HCT116 (cell line): ENCODE results near the gene TACC3. TPM values are rescaled to one million over a fixed set of nuclear protein-coding genes. Genes with fewer than 3 reads are reported as not detected.

Experiments used
- ATAC-seq: fragments of 200-7000 bp; cut with Tn5 transposase; 2 replicates; pipeline ENCODE4 v1.9.1; 2020; ENCODE audit warnings: mild to moderate bottlenecking, moderate library complexity
- BruUV-seq: library from RNA; stranded (reverse); fragments of 400-500 nt; replicated peaks from 2 replicates; lab custom pipeline; 2021; lab: Mats Ljungman, UMichigan
- CTCF ChIA-PET: fragments of 300-600 bp; sonication (Branson Sonifier 250); formaldehyde crosslinking; loops from one replicate; lab custom pipeline; 2021; ENCODE audit warnings: antibody characterized with exemption; lab: Charles Lee
- POLR2A ChIA-PET: fragments of 300-600, 350-600 bp; sonication (Branson Sonifier 250); formaldehyde crosslinking; loops from one replicate; lab custom pipeline; 2021; ENCODE audit warnings: antibody characterized with exemption; lab: Charles Lee
- RAD21 ChIA-PET, 2 experiments: fragments of 300-600 bp; sonication (Branson Sonifier 250); formaldehyde crosslinking; loops; one replicate each; lab custom pipeline; 2023; ENCODE audit warnings: low total read pairs in 2 of 2; ENCODE audit not compliant: uncharacterized antibody in 2 of 2, unreplicated experiment in 2 of 2, low non-redundant PET in 1 of 2; lab: Charles Lee
- DNase-seq: peaks from one replicate; pipeline ENCODE4 v3.0.0-alpha.2; 2010; ENCODE audit warnings: low read depth, low spot score
- H2AFZ ChIP-seq: fragments of 200-600 bp; shearing (Covaris generic), sonication (generic); 2 replicates; pipeline ENCODE4 v1.6.1; 2017; ENCODE audit warnings: low read depth, mixed run types, mixed read lengths, antibody characterized with exemption, low read length; ENCODE audit not compliant: poor library complexity, severe bottlenecking
- H3K27ac ChIP-seq: 2 replicates; pipeline ENCODE4 v1.5.1; 2012; ENCODE audit warnings: low read depth, low read length
- H3K27me3 ChIP-seq: fragments of 200-600 bp; sonication (generic); 2 replicates; pipeline ENCODE4 v1.6.1; 2016; ENCODE audit warnings: mixed run types, low read length, mixed read lengths; ENCODE audit not compliant: insufficient read depth
- H3K36me3 ChIP-seq, 2 experiments: fragments of 200-500 bp in 1 of 2; fragments of 200-600 bp in 1 of 2; sonication (Bioruptor generic) in 1 of 2; sonication (generic) in 1 of 2; 2 replicates each; pipeline versions ENCODE4 v1.5.1 to v1.6.1; 2014 to 2016; ENCODE audit warnings: low read length in 2 of 2, inconsistent platforms in 1 of 2, mixed read lengths in 1 of 2, mixed run types in 1 of 2; ENCODE audit not compliant: insufficient read depth in 2 of 2, control insufficient read depth in 1 of 2
- H3K4me1 ChIP-seq, 2 experiments: fragments of 200-600 bp in 1 of 2; sonication (generic) in 1 of 2; 2 replicates each; pipeline versions ENCODE4 v1.5.1 to v1.6.1; 2012 to 2017; ENCODE audit warnings: low read length in 2 of 2, inconsistent platforms in 1 of 2, mild to moderate bottlenecking in 1 of 2, mixed read lengths in 1 of 2, mixed run types in 1 of 2, moderate library complexity in 1 of 2; ENCODE audit not compliant: insufficient read depth in 2 of 2, control insufficient read depth in 1 of 2
- H3K4me2 ChIP-seq: fragments of 200-600 bp; sonication (generic); 2 replicates; pipeline ENCODE4 v1.6.1; 2017; ENCODE audit warnings: mixed run types, low read length, mixed read lengths
- H3K4me3 ChIP-seq, 2 experiments: fragments of 200-600 bp in 1 of 2; sonication (generic) in 1 of 2; replicated peaks in 1 of 2; 2 replicates each; pipeline ENCODE4 v1.5.1; 2011 to 2016; ENCODE audit warnings: low read length in 2 of 2, control low read depth in 1 of 2, low read depth in 1 of 2, mild to moderate bottlenecking in 1 of 2, mixed read lengths in 1 of 2, mixed run types in 1 of 2
- H3K79me2 ChIP-seq: fragments of 200-600 bp; sonication (generic); 2 replicates; pipeline ENCODE4 v1.6.1; 2017; ENCODE audit warnings: mild to moderate bottlenecking, mixed run types, low read length, moderate library complexity, mixed read lengths; ENCODE audit not compliant: insufficient read depth
- H3K9ac ChIP-seq: fragments of 200-600 bp; sonication (generic); 2 replicates; pipeline ENCODE4 v1.6.1; 2016; ENCODE audit warnings: low read length, mixed read lengths
- H3K9me2 ChIP-seq: fragments of 200-600 bp; sonication (generic), shearing (Covaris generic); 2 replicates; pipeline ENCODE4 v1.6.1; 2017; ENCODE audit warnings: mixed run types, mild to moderate bottlenecking, moderate library complexity; ENCODE audit not compliant: insufficient read depth
- H3K9me3 ChIP-seq, 2 experiments: fragments of 200-500 bp in 1 of 2; fragments of 200-600 bp in 1 of 2; sonication (Bioruptor generic) in 1 of 2; sonication (generic) in 1 of 2; 2 replicates each; pipeline ENCODE4 v1.6.1; 2014 to 2017; ENCODE audit warnings: low read length in 2 of 2, mixed read lengths in 2 of 2, inconsistent platforms in 1 of 2, low read depth in 1 of 2, mild to moderate bottlenecking in 1 of 2, mixed run types in 1 of 2, moderate library complexity in 1 of 2; ENCODE audit not compliant: control insufficient read depth in 1 of 2, insufficient read depth in 1 of 2
- H4K20me1 ChIP-seq: fragments of 200-600 bp; sonication (generic), shearing (Covaris generic); 2 replicates; pipeline ENCODE4 v1.6.1; 2017; ENCODE audit warnings: mixed run types, mild to moderate bottlenecking, moderate library complexity; ENCODE audit not compliant: insufficient read depth
- CTCF ChIP-seq, 3 experiments: fragments of 200-600 bp in 1 of 3; sonication (generic) in 1 of 3; IDR thresholded peaks in 2 of 3; conservative IDR thresholded peaks in 1 of 3; 2 replicates each; pipeline ENCODE4 v1.5.1; 2012 to 2017; ENCODE audit warnings: low read depth in 2 of 3, low read length in 2 of 3, antibody characterized with exemption in 1 of 3, borderline replicate concordance in 1 of 3, control low read depth in 1 of 3, mild to moderate bottlenecking in 1 of 3, mixed read lengths in 1 of 3, mixed run types in 1 of 3, moderate library complexity in 1 of 3; ENCODE audit not compliant: insufficient read depth in 1 of 3
- EZH2phosphoT487 ChIP-seq: fragments of 200-600 bp; IDR thresholded peaks from 2 replicates; pipeline ENCODE4 v1.6.1; 2018; ENCODE audit warnings: antibody characterized with exemption, borderline replicate concordance
- FOSL1 ChIP-seq: IDR thresholded peaks from 2 replicates; pipeline ENCODE4 v1.6.1; 2012; ENCODE audit warnings: low read depth
- JUND ChIP-seq: IDR thresholded peaks from 2 replicates; pipeline ENCODE4 v1.6.1; 2012
- MAX ChIP-seq: IDR thresholded peaks from 2 replicates; pipeline ENCODE4 v1.6.1; 2012
- RAD21 ChIP-seq: IDR thresholded peaks from 2 replicates; pipeline ENCODE4 v1.6.1; 2012; ENCODE audit warnings: low read depth, mild to moderate bottlenecking
- REST ChIP-seq: IDR thresholded peaks from 2 replicates; pipeline ENCODE4 v1.6.1; 2012; ENCODE audit warnings: low read depth
- SIN3A ChIP-seq: IDR thresholded peaks from 2 replicates; pipeline ENCODE4 v1.6.1; 2012; ENCODE audit warnings: low read depth
- SRF ChIP-seq: IDR thresholded peaks from 2 replicates; pipeline ENCODE4 v1.6.1; 2012; ENCODE audit warnings: low read depth
- TCF7L2 ChIP-seq: IDR thresholded peaks from 2 replicates; pipeline ENCODE4 v1.7.0; 2011; ENCODE audit warnings: borderline replicate concordance, inconsistent platforms; ENCODE audit not compliant: insufficient read depth, insufficient read length; ENCODE audit errors: extremely low read depth
- ZFX ChIP-seq: fragments of 450-650 bp; IDR thresholded peaks from 2 replicates; pipeline ENCODE4 v1.6.1; 2017
- intact Hi-C: fragments of 100-400 bp; cut with micrococcal nuclease; formaldehyde crosslinking; loops from 2 replicates; pipeline ENCODE4 v1.10.0; 2022
- total RNA-seq: library from RNA; stranded (reverse); gene quantifications from one replicate; pipeline ENCODE4 v1.2.1, GENCODE V29; 2021; ENCODE audit not compliant: unreplicated experiment

Gene TACC3
- total RNA-seq, 1 experiment from 2014 or later, result 106 TPM

GRCh38 chr4:1676605-1677525 lies 44.5 kb upstream of the TACC3 start:
- Histone ChIP-seq H3K27ac (no peak overlapping the region), H3K36me3 (no peaks in the 10 kb centered on the region)

GRCh38 chr4:1678244-1678643 lies 43.1 kb upstream of the TACC3 start:
- POLR2A ChIA-PET, result no interaction called here
- no peak for TF ChIP-seq SIN3A
- TF ChIP-seq CTCF (IDR thresholded peaks at IDR 0.05 in 2 of 3, conservative IDR thresholded peaks at IDR 0.05 in 1 of 3; ENCODE audit: borderline replicate concordance in 1 of 3, insufficient read depth in 1 of 3, low read depth in 2 of 3, low read length in 2 of 3), result no peak
- no peak for TF ChIP-seq SRF
- TF ChIP-seq JUND, result no peak
- TF ChIP-seq FOSL1, result no peak
- no peak for TF ChIP-seq REST
- no peak for TF ChIP-seq ZFX
- TF ChIP-seq EZH2phosphoT487, result no peak
- no peak for TF ChIP-seq MAX
- TF ChIP-seq TCF7L2, result no peak

More at GRCh38 chr4:1676605-1677525, 44.5 kb upstream of the TACC3 start:
- Histone ChIP-seq H3K4me1 (no peaks in the 10 kb centered on the region), H3K9ac (no peak overlapping the region), H3K4me3 (no peak overlapping the region)
- no peak for DNase-seq
- TF ChIP-seq JUND, result no peak
- no peak for TF ChIP-seq FOSL1
- TF ChIP-seq RAD21, result no peak
- TF ChIP-seq, all 23 proteins: peak for 0
- intact Hi-C loops, result no loop called here
- Histone ChIP-seq H4K20me1 (no peaks in the 10 kb centered on the region), H3K4me2 (no peak overlapping the region), H3K9me2 (no peaks in the 10 kb centered on the region), H2AFZ (no peak overlapping the region), H3K79me2 (no peaks in the 10 kb centered on the region), H3K9me3 (no peaks in the 10 kb centered on the region), H3K27me3 (no peaks in the 10 kb centered on the region)
- BruUV-seq, result no TSS peak
- no peak for ATAC-seq
- CTCF ChIA-PET, result no interaction called here
- RAD21 ChIA-PET, result no interaction called here
- POLR2A ChIA-PET, result no interaction called here

More at GRCh38 chr4:1678244-1678643, 43.1 kb upstream of the TACC3 start:
- H3K36me3 ChIP-seq, result no peaks in the 10 kb centered on the region
- H3K9ac ChIP-seq, result no peak overlapping the region
- H3K27ac ChIP-seq, result no peak overlapping the region
- BruUV-seq, result no TSS peak
- ChIA-PET CTCF (no interaction called here), RAD21 (no interaction called here)
- H3K4me2 ChIP-seq, result no peak overlapping the region
- no peak for ATAC-seq
- H3K9me3 ChIP-seq, result no peaks in the 10 kb centered on the region
- intact Hi-C loops, result no loop called here
- H3K27me3 ChIP-seq, result no peaks in the 10 kb centered on the region
- H3K79me2 ChIP-seq, result no peaks in the 10 kb centered on the region
- no peaks in the 10 kb centered on the region for H3K9me2 ChIP-seq
- DNase-seq, result no peak
- peaks cover 0 to 2% of the 10 kb centered on the region in 2 experiments; a peak in 1 of 4 replicates for H3K4me1 ChIP-seq
- no peak overlapping the region for H3K4me3 ChIP-seq
- H4K20me1 ChIP-seq, result no peaks in the 10 kb centered on the region
- no peak overlapping the region for H2AFZ ChIP-seq
